Aorta (tissue), 5 donors: ENCODE data around the gene PSMD12. TPM values are rescaled to one million over a fixed set of nuclear protein-coding genes. Genes with fewer than 3 reads are reported as not detected.

Experiments used
- ATAC-seq: fragments of 200-7000 bp; cut with Tn5 transposase; one replicate; pipeline ENCODE4 v1.9.1; 2022; ENCODE audit warnings: moderate library complexity; ENCODE audit not compliant: low FRiP score
- DNase-seq, 2 donors: peaks; one replicate each; pipeline ENCODE4 v3.0.0-alpha.2; 2020
- H3K27ac ChIP-seq, 2 donors: one replicate each; pipeline ENCODE4 v1.5.1; 2013; ENCODE audit warnings: low read length in 2 of 2, mild to moderate bottlenecking in 2 of 2, moderate library complexity in 2 of 2, control low read depth in 1 of 2, inconsistent platforms in 1 of 2, low read depth in 1 of 2
- H3K27me3 ChIP-seq, 2 donors: one replicate each; pipeline ENCODE4 v1.6.1; 2013; ENCODE audit warnings: control low read depth in 1 of 2, low read length in 1 of 2, mild to moderate bottlenecking in 1 of 2, moderate library complexity in 1 of 2; ENCODE audit not compliant: insufficient read depth in 2 of 2, control insufficient read depth in 1 of 2
- H3K36me3 ChIP-seq, 2 donors: one replicate each; pipeline ENCODE4 v1.6.1; 2013; ENCODE audit warnings: control low read depth in 1 of 2, low read length in 1 of 2, mild to moderate bottlenecking in 1 of 2; ENCODE audit not compliant: insufficient read depth in 2 of 2, control insufficient read depth in 1 of 2
- H3K4me1 ChIP-seq, 2 donors: one replicate each; pipeline ENCODE4 v1.6.1; 2013; ENCODE audit warnings: low read length in 2 of 2, control low read depth in 1 of 2, mild to moderate bottlenecking in 1 of 2, moderate library complexity in 1 of 2; ENCODE audit not compliant: insufficient read depth in 2 of 2, control insufficient read depth in 1 of 2
- H3K4me3 ChIP-seq, 2 donors: one replicate each; pipeline ENCODE4 v1.5.1; 2013; ENCODE audit warnings: low read length in 2 of 2, control low read depth in 1 of 2, mild to moderate bottlenecking in 1 of 2
- H3K9me3 ChIP-seq: one replicate; pipeline ENCODE4 v1.6.1; 2013; ENCODE audit warnings: mild to moderate bottlenecking, low read length; ENCODE audit not compliant: control insufficient read depth
- WGBS, 2 donors: extraction: QIAGEN DNeasy Blood & Tissue Kit; methylation state at CpG; one replicate each; pipeline ENCODE4 v1.1.7; 2013; 5-methylcytosine and 5-hydroxymethylcytosine counted together
- intact Hi-C, 2 donors: fragments of 100-400 bp; cut with DNase I; formaldehyde crosslinking; loops; one replicate each; pipeline versions ENCODE4 v1.14.2 to v1.15.0; 2022
- long read RNA-seq, 2 donors: library from polyadenylated mRNA; unstranded; transcript quantifications; one replicate each; pipeline ENCODE4 v2.0.0, GENCODE V29; 2020 to 2021
- polyA plus RNA-seq, 2 donors: library from polyadenylated mRNA; stranded (reverse); fragments of 200-250 nt; gene quantifications; one replicate each; pipeline ENCODE4 v1.2.3, GENCODE V29; 2013
- total RNA-seq, 2 donors: library from RNA; stranded (reverse); fragmentation: NEBNext Ultra II Directional; extraction: Animal tissue kit (Norgen Biotek cat#: 25700); gene quantifications; one replicate each; pipeline ENCODE4 v1.2.1, GENCODE V29; 2021
- donor health status: healthy with polysubstance abuse.
- donor health status: Bipolar disorder and iron deficiency.
- donor health status: DM: no; HTN: no; CAD: no.
- donor health status: DM: no; HTN: no; CAD: no.
- donor health status: DM: yes; HTN: yes; CAD: no.

PSMD12 gene
- 10 to 100 TPM; 38.2 to 46.8 TPM for total RNA-seq
- polyA plus RNA-seq: 10 to 100 TPM; 15.6 to 23.4 TPM
- long read RNA-seq, donor 1, full-length matches to known transcripts: 116 of 124 reads
- long read RNA-seq, donor 1, partial matches to known transcripts: 2 of 124 reads
- long read RNA-seq, donor 1, other reads (novel, unspliced or antisense): 6 of 124 reads
- long read RNA-seq, donor 2, full-length matches to known transcripts: 20 of 23 reads
- long read RNA-seq, donor 2, partial matches to known transcripts: 0 of 23 reads
- long read RNA-seq, donor 2, other reads (novel, unspliced or antisense): 3 of 23 reads

DNA sequence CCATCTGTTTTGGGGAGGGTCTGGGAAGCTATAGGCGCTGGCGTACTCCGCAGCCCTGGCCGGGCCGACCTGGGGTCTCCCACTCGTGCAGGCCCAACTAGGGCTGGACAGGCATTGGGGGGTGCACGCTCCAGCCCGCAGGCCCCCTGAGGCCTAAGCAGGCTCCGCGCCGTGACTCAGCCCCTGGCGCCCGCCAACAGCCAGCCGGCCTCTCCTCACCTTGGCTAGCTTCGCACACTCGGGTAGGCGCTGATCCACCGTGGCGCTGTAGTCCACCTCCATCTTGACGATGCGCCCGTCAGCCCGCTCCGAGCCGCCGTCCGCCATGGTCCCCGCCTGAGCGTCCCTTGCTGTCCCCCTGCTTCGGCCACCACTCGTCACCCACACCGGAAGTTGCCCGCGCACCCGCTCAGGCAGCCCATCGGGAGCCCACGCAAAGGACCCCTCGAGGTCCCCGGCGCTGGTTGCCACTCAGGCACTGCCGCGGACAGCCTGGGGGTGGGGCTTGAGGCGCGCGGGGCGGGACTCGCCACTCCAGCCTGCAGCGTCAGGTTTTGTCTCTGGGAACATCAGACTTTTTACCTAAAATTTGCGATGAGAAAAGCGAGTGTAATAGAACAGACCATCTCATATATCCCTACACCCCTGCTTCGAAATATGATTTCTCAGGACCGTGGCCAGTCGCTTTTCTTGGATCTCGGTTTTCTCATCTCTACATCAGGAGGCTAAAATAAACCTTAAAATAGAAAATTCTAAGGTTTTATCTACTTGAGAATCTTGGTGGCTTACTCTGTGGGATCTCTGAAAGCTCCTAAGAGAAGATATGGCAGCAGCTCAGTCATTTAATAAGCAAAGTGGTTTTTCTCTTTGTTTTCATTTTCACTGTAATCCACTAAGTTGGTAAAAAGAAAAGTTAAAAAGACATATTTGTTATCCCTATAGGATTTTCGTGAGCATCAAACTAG, at the start of gene PSMD12:
PSMD12 (minus strand) TSS at position 385 of the 965 bp plus-strand sequence; CDS start at position 327, 58 bp downstream.
- Histone ChIP-seq H3K27ac (peak within 1 kb of the TSS in 1 of 2 donors; percentile 78), H3K4me3 (peak within 1 kb of the TSS; percentile 89 to 94), H3K27me3 (no peaks in the 10 kb centered on the region), H3K36me3 (no peaks in the 10 kb centered on the region), H3K9me3 (no peaks in the 10 kb centered on the region), H3K4me1 (no peaks in the 10 kb centered on the region)
- DNase-seq (peak; percentile 97 to 98), ATAC-seq (peak; percentile 98)
- 0 to 1% methylated on average over 55 of the region's 55 CpGs for WGBS, 2 donors
- intact Hi-C loops: loop anchor here in 1 of 2 donors (10.0 kb wide), 1 partner anchor 122 kb away; the partner anchor contains the start of gene HELZ

DNA sequence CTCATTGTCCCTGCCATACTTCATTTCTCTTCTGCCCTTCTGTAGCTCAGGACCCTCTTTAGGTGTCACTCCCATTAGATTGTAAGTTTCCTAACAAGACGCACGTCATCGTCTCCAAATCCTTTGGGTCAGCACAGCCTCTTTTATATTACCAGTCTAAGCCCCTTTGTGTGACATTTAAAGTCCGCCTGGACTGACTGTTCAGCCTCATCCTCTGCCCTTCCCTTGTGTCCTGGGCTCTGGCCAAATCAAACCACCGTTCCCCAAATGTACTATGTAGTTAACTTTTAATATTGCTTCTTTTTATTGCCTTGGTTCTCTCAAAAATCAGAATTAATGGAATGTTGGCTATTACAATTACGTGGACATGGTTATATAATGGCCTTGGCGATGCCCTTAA, 48.9 kb upstream of the PSMD12 start:
- no peaks in the 10 kb centered on the region for H3K9me3 ChIP-seq
- no peak for DNase-seq
- intact Hi-C loops: no loop called here
- no peaks in the 10 kb centered on the region for H3K27me3 ChIP-seq
- H3K4me1 ChIP-seq: no peaks in the 10 kb centered on the region
- no peak for ATAC-seq
- H3K27ac ChIP-seq: no peak overlapping the region
- H3K4me3 ChIP-seq: no peak overlapping the region
- no peaks in the 10 kb centered on the region for H3K36me3 ChIP-seq
- 76 to 79% methylated on average over 7 of the region's 7 CpGs for WGBS, 2 donors

DNA sequence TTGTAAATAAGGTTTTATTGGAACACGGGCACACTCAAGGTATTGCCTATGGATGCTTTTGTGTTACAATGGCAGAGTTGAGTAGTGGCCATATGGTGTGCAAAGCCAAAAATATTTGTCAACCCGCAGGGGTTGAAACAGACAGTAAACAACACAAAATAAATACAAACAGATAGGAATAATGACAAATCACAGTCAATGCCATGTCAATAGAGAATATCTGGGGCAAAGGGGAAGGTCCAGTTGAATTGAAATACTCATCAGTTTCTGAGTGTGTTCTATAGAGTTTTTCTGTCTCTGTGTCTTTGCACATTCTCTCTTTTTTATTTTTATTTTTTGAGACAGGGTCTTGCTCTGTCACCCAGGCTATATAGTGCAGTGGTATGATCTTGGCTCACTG, 48.2 kb upstream of the PSMD12 start:
- intact Hi-C loops: no loop called here
- Histone ChIP-seq H3K27me3 (no peaks in the 10 kb centered on the region), H3K27ac (no peak overlapping the region), H3K36me3 (no peaks in the 10 kb centered on the region), H3K4me1 (no peaks in the 10 kb centered on the region), H3K9me3 (no peaks in the 10 kb centered on the region), H3K4me3 (no peak overlapping the region)
- no peak for ATAC-seq
- no peak for DNase-seq
- WGBS, 2 donors: 95 to 100% methylated on average over 2 of the region's 2 CpGs

DNA sequence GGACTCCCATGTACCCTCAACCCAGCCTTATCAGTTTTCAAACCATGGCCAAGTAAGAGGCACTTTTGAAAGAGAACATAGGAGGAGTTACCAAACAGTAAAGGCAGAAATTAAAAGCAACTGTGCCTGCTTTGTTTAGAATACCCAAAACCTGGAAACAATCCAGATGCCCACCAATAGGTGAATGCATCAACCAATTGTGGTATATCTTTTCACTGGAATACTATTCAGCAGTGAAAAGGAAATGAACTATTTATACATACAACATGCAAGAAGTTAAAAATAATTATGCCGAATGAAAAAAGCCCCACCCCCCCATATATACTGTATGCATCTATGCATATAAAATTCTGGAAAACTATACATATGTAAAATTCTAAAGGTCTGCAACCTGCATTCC, 47.8 kb upstream of the PSMD12 start:
- WGBS, 2 donors: 97 to 100% methylated on average over 1 of the region's 1 CpG
- H3K4me3 ChIP-seq: no peak overlapping the region
- ATAC-seq: no peak
- intact Hi-C loops: no loop called here
- H3K9me3 ChIP-seq: no peaks in the 10 kb centered on the region
- no peaks in the 10 kb centered on the region for H3K27me3 ChIP-seq
- no peak overlapping the region for H3K27ac ChIP-seq
- no peak for DNase-seq
- H3K36me3 ChIP-seq: no peaks in the 10 kb centered on the region
- no peaks in the 10 kb centered on the region for H3K4me1 ChIP-seq

DNA sequence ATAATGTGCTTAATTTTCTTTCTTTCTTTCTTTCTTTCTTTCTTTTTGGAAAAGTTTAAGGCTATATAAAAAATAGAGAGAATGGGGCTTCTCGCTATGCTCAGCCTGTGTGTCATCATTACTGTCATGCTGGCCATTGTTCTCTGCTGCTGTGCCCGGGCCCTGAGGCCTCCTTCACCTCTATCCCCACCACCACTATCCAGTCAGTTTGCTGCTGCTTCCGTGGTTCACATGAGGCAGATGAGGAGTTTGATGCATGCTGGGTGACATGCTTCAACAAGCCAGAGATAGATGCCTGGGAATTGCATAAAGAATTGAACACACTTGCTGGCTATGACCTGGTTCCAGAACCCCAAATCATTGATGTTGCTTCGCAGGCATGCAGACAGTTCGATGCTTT, 47.0 kb upstream of the PSMD12 start:
- intact Hi-C loops: no loop called here
- no peaks in the 10 kb centered on the region for H3K9me3 ChIP-seq
- no peaks in the 10 kb centered on the region for H3K4me1 ChIP-seq
- 88 to 91% methylated on average over 5 of the region's 5 CpGs for WGBS, 2 donors
- no peaks in the 10 kb centered on the region for H3K36me3 ChIP-seq
- H3K27ac ChIP-seq: no peak overlapping the region
- ATAC-seq: no peak
- H3K27me3 ChIP-seq: no peaks in the 10 kb centered on the region
- H3K4me3 ChIP-seq: no peak overlapping the region
- no peak for DNase-seq

DNA sequence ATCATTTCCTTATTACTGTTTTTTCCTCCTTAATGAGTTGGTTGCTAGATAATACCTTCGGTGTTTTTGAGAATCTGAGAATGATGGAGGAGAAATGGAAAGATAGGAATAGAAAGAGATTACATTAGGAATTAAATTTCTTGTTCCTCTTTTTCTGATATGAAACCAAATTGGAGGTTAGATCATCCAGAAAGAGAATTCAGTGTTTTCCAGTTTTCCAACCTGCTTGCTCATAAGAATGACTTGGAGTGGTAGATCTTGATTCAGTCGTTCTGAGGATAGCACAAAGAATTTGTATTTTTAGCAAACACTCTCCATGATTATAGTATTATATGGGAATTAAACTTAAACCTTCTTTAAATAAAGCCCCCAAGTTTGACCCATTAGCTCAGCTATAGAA, 46.6 kb upstream of the PSMD12 start:
- Histone ChIP-seq H3K36me3 (no peaks in the 10 kb centered on the region), H3K4me3 (no peak overlapping the region), H3K27ac (no peak overlapping the region), H3K27me3 (no peaks in the 10 kb centered on the region), H3K4me1 (no peaks in the 10 kb centered on the region), H3K9me3 (no peaks in the 10 kb centered on the region)
- ATAC-seq (no peak), DNase-seq (no peak)
- intact Hi-C loops: no loop called here
- WGBS, 2 donors: 58 to 73% methylated on average over 2 of the region's 2 CpGs

DNA sequence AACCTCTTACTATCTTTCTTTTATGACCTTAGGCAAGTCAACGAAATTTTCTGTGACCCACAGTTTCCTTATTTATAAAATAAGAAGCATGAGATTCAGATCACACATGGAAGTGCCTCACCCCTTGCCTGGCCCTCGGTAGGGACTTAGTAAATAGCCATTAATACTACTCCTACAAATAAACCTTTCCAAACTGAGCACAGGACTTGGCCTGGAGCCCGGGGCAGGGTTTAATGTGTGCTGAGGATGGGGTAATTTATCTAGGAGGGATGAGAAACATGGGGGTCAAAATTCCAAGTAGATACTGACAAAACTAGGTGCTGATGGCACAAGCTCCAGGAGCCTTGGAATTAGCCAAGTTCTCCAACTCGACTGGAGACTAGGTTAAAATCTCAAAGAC, 45.7 kb upstream of the PSMD12 start:
- no peaks in the 10 kb centered on the region for H3K4me1 ChIP-seq
- no peaks in the 10 kb centered on the region for H3K27me3 ChIP-seq
- DNase-seq (no peak), ATAC-seq (no peak)
- H3K4me3 ChIP-seq: no peak overlapping the region
- WGBS, 2 donors: 60 to 68% methylated on average over 4 of the region's 4 CpGs
- no peak overlapping the region for H3K27ac ChIP-seq
- intact Hi-C loops: no loop called here
- H3K36me3 ChIP-seq: no peaks in the 10 kb centered on the region
- no peaks in the 10 kb centered on the region for H3K9me3 ChIP-seq

DNA sequence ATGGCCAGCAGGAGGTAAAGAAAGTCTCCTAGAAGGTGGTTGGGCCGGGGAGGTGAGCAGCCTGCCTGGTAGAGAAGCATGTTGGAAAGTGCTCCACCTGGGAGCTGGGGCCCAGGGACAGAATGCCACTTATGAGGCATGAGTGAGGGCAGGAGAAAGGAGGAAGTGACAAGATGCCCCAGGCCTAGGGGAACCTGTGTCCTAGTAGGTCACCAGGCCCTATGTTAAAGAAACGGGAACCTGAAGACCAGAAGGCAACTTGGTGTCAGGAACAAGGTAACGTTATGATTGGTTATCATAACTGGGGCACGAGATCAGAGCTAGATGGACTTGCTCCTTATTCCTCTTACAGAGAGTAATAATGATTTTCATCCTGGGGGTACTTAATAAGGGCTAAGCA, 45.0 kb upstream of the PSMD12 start:
- Histone ChIP-seq H3K4me1 (no peaks in the 10 kb centered on the region), H3K27ac (no peak overlapping the region), H3K36me3 (no peaks in the 10 kb centered on the region), H3K27me3 (no peaks in the 10 kb centered on the region), H3K9me3 (no peaks in the 10 kb centered on the region), H3K4me3 (no peak overlapping the region)
- intact Hi-C loops: no loop called here
- no peak for DNase-seq
- no peak for ATAC-seq
- 92 to 96% methylated on average over 4 of the region's 4 CpGs for WGBS, 2 donors
